SK-N-SH (cell line): ENCODE results near the gene LRTM2.

Experiments
- CHD2 ChIP-seq: fragments of 150-350 bp; IDR thresholded peaks from 2 replicates; pipeline ENCODE4 v1.6.1; 2018; ENCODE audit warnings: low read length; ENCODE audit not compliant: partially characterized antibody
- EP300 ChIP-seq, 2 experiments: IDR thresholded peaks; 2 replicates each; pipeline versions ENCODE4 v1.4.0 to v1.6.1; 2012; ENCODE audit warnings: borderline replicate concordance in 1 of 2, low read depth in 1 of 2, low read length in 1 of 2
- JUND ChIP-seq: IDR thresholded peaks from 2 replicates; pipeline ENCODE4 v1.4.0; 2012
- NFIC ChIP-seq: IDR thresholded peaks from 2 replicates; pipeline ENCODE4 v1.4.0; 2012; ENCODE audit warnings: borderline replicate concordance
- RFX5 ChIP-seq: IDR thresholded peaks from 2 replicates; pipeline ENCODE4 v1.6.1; 2012; ENCODE audit warnings: mild to moderate bottlenecking, improper control_type of control experiment, low read length
- TCF12 ChIP-seq: IDR thresholded peaks from 2 replicates; pipeline ENCODE4 v1.4.0; 2012
- TF ChIP-seq, protein P1 (sequence below): fragments of 150-350 bp; IDR thresholded peaks from 2 replicates; pipeline ENCODE4 v1.6.1; 2017; ENCODE audit warnings: antibody characterized with exemption, low read length, low read depth, borderline replicate concordance
- TF ChIP-seq, protein P2 (sequence below): fragments of 200-600 bp; sonication (generic); IDR thresholded peaks from 2 replicates; pipeline ENCODE4 v1.6.1; 2017; ENCODE audit warnings: antibody characterized with exemption, mild to moderate bottlenecking, moderate library complexity

DNA sequence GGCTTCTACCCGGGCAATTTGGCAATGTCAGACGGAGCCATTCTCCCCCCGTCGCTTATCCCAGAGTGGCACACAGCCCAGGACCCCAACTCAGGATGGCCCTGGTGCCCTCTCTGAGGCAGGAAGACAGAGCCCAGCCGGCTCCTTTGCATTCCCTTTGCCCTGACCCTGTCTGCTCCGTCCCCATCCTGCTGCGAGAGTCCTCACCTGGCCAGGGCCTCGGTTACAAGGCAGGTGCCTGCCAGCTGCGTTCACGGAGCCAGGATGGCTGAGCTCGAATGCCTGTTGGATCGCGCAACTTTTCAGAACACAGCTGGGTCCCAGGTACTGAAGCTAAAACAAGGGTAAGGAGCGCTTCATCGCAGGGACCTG, 18.6 kb downstream of the LRTM2 start:
- no peak for TF ChIP-seq JUND
- TF ChIP-seq CHD2, result no peak
- TF ChIP-seq RFX5, result no peak
- no peak for TF ChIP-seq TCF12
- TF ChIP-seq, protein P1, sequence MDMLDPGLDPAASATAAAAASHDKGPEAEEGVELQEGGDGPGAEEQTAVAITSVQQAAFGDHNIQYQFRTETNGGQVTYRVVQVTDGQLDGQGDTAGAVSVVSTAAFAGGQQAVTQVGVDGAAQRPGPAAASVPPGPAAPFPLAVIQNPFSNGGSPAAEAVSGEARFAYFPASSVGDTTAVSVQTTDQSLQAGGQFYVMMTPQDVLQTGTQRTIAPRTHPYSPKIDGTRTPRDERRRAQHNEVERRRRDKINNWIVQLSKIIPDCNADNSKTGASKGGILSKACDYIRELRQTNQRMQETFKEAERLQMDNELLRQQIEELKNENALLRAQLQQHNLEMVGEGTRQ, result no peak
- TF ChIP-seq EP300 (IDR thresholded peaks at IDR 0.05; ENCODE audit: borderline replicate concordance in 1 of 2, low read depth in 1 of 2, low read length in 1 of 2), result no peak
- TF ChIP-seq NFIC, result no peak
- TF ChIP-seq, protein P2, sequence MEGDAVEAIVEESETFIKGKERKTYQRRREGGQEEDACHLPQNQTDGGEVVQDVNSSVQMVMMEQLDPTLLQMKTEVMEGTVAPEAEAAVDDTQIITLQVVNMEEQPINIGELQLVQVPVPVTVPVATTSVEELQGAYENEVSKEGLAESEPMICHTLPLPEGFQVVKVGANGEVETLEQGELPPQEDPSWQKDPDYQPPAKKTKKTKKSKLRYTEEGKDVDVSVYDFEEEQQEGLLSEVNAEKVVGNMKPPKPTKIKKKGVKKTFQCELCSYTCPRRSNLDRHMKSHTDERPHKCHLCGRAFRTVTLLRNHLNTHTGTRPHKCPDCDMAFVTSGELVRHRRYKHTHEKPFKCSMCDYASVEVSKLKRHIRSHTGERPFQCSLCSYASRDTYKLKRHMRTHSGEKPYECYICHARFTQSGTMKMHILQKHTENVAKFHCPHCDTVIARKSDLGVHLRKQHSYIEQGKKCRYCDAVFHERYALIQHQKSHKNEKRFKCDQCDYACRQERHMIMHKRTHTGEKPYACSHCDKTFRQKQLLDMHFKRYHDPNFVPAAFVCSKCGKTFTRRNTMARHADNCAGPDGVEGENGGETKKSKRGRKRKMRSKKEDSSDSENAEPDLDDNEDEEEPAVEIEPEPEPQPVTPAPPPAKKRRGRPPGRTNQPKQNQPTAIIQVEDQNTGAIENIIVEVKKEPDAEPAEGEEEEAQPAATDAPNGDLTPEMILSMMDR, result no peak
